KMS-11 (cell line): Measurements from ENCODE around the gene DDX27.
A peak's percentile ranks its signal among the peaks of the same experiment; 100 is the strongest.

ENCODE experiments used
- H2AFZ ChIP-seq: fragments of 200-600 bp; sonication (generic); 2 replicates; pipeline ENCODE4 v1.6.1; 2016; ENCODE audit warnings: antibody characterized with exemption, mixed run types, low read depth
- H3K27ac ChIP-seq: fragments of 200-600 bp; sonication (generic); 2 replicates; pipeline ENCODE4 v1.6.1; 2016; ENCODE audit warnings: mild to moderate bottlenecking, mixed run types
- H3K27me3 ChIP-seq: fragments of 200-600 bp; sonication (generic); 2 replicates; pipeline ENCODE4 v1.6.1; 2017; ENCODE audit warnings: mild to moderate bottlenecking, low read depth, mixed run types, moderate library complexity; ENCODE audit not compliant: insufficient read depth
- H3K36me3 ChIP-seq: fragments of 200-600 bp; sonication (generic); 2 replicates; pipeline ENCODE4 v1.6.1; 2017; ENCODE audit warnings: mild to moderate bottlenecking, mixed run types; ENCODE audit not compliant: insufficient read depth
- H3K4me1 ChIP-seq: fragments of 200-600 bp; sonication (generic); 2 replicates; pipeline ENCODE4 v1.6.1; 2016; ENCODE audit warnings: mild to moderate bottlenecking, low read depth, mixed run types; ENCODE audit not compliant: poor library complexity, severe bottlenecking
- H3K4me2 ChIP-seq: fragments of 200-600 bp; sonication (generic); 2 replicates; pipeline ENCODE4 v1.7.0; 2016; ENCODE audit warnings: mild to moderate bottlenecking, mixed run types
- H3K4me3 ChIP-seq: fragments of 200-600 bp; sonication (generic); IDR thresholded peaks from 2 replicates; pipeline ENCODE4 v1.6.1; 2017; ENCODE audit warnings: low read depth, low read length, mixed read lengths; ENCODE audit not compliant: insufficient read depth
- H3K79me2 ChIP-seq: fragments of 200-600 bp; sonication (generic); 2 replicates; pipeline ENCODE4 v1.6.1; 2016; ENCODE audit warnings: low read depth, mixed run types; ENCODE audit not compliant: insufficient read depth
- H3K9ac ChIP-seq: fragments of 200-600 bp; sonication (generic); 2 replicates; pipeline ENCODE4 v1.6.1; 2016; ENCODE audit warnings: mild to moderate bottlenecking, mixed run types
- H4K20me1 ChIP-seq: fragments of 200-600 bp; sonication (generic); 2 replicates; pipeline ENCODE4 v1.6.1; 2016; ENCODE audit warnings: mild to moderate bottlenecking, mixed run types; ENCODE audit not compliant: insufficient read depth
- TF ChIP-seq, protein P1 (sequence below): fragments of 200-600 bp; sonication (generic); conservative IDR thresholded peaks from 2 replicates; pipeline ENCODE4 v1.6.1; 2017; ENCODE audit warnings: low read depth, mild to moderate bottlenecking, antibody characterized with exemption, low read length, moderate library complexity, mixed read lengths

The DDX27 gene, protein sequence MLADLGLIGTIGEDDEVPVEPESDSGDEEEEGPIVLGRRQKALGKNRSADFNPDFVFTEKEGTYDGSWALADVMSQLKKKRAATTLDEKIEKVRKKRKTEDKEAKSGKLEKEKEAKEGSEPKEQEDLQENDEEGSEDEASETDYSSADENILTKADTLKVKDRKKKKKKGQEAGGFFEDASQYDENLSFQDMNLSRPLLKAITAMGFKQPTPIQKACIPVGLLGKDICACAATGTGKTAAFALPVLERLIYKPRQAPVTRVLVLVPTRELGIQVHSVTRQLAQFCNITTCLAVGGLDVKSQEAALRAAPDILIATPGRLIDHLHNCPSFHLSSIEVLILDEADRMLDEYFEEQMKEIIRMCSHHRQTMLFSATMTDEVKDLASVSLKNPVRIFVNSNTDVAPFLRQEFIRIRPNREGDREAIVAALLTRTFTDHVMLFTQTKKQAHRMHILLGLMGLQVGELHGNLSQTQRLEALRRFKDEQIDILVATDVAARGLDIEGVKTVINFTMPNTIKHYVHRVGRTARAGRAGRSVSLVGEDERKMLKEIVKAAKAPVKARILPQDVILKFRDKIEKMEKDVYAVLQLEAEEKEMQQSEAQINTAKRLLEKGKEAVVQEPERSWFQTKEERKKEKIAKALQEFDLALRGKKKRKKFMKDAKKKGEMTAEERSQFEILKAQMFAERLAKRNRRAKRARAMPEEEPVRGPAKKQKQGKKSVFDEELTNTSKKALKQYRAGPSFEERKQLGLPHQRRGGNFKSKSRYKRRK

DNA sequence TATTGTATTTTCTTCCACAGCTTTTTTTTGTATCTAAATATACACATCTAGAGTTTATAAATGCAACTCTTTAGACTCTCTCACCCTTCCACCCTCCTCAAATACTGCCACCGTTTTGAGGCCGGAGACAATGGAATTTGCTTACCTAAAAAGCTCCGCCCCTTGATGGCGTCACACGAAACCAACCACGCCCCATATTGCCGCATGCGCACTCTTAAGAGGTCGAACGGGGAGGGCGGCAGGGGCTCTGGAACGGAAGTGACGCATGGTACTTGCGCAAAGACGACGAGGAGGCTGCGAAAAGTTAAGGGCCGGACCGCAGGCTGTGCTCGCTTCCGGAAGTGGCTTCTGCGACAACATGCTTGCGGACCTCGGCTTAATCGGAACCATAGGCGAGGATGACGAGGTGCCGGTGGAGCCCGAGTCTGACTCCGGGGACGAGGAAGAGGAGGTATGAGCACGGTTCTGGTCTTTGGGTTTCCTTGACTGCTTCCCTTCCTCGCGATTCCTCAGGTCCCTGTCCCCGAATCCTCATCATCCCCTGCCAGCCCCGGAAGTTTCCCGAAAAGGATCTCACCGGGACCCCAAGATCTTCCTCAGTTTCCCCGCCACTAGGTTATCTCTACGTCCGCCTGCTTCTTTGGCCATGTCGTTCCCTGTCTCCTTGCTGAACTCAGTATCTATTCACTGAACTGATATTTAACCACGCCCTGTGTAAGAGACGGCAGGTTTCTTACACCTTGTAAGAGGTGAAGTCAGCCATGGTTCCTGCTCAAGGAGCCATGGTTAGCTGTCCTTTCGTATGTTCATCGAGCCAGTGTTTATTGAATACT lies at the start of gene DDX27:
Gene DDX27, plus strand, starts transcription at position 326 of the 833 bp plus-strand sequence. Its CDS starts 33 bp downstream, at position 359.
- no peaks in the 10 kb centered on the region for H3K27me3 ChIP-seq
- H3K36me3 ChIP-seq = peaks cover 8% of the 10 kb centered on the region; the same call in 1 of the 2 replicates
- H4K20me1 ChIP-seq = no peaks in the 10 kb centered on the region
- TF ChIP-seq, protein P1, sequence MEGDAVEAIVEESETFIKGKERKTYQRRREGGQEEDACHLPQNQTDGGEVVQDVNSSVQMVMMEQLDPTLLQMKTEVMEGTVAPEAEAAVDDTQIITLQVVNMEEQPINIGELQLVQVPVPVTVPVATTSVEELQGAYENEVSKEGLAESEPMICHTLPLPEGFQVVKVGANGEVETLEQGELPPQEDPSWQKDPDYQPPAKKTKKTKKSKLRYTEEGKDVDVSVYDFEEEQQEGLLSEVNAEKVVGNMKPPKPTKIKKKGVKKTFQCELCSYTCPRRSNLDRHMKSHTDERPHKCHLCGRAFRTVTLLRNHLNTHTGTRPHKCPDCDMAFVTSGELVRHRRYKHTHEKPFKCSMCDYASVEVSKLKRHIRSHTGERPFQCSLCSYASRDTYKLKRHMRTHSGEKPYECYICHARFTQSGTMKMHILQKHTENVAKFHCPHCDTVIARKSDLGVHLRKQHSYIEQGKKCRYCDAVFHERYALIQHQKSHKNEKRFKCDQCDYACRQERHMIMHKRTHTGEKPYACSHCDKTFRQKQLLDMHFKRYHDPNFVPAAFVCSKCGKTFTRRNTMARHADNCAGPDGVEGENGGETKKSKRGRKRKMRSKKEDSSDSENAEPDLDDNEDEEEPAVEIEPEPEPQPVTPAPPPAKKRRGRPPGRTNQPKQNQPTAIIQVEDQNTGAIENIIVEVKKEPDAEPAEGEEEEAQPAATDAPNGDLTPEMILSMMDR = no peak
- H3K4me1 ChIP-seq = peaks cover 23% of the 10 kb centered on the region
- peak within 1 kb of the TSS; percentile 79 for H2AFZ ChIP-seq
- H3K79me2 ChIP-seq = peaks cover 26% of the 10 kb centered on the region
- no peak within 1 kb of the TSS for H3K4me3 ChIP-seq
- H3K27ac ChIP-seq = peak within 1 kb of the TSS; percentile 49
- H3K9ac ChIP-seq = peak within 1 kb of the TSS; percentile 66; the same call in 1 of the 2 replicates
- peak within 1 kb of the TSS; percentile 71 for H3K4me2 ChIP-seq

DNA sequence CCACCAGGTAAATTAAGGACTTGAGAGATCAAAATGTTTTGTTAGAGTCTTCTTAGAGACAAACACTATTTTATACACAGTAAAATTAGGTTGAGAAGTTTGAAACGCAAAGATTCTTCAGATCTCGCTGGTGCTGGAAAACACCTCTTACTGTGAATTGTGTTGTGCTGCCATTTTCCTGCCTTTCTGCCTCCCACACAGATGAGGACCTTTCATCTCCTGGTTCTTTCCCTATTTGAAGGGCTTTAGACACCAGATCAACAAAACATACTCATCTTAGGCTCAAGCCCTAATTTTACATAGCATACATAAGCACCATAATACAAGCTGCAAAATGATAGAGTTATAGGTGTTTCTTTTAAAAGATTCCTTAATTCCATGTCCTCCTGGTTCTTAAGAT lies 49.7 kb upstream of the DDX27 start:
- no peak overlapping the region for H3K4me2 ChIP-seq

DNA sequence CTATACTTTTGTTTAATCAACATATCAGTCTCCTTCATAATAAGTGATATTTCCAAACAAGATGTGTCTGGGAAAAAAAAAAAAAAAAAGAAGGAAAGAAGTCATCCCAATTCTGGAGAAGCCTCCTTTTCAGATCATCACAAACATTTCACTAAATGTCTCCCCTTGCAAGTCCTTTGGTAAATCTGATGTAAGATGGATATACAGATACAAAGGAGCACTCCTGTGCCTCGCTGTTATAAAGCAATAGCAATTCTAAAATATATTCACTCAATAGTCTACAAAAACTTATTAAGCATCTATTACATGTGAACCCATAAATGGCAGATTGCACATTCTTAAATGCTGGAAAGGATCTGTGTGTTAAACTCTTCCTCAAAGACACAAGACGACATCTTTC lies 48.5 kb upstream of the DDX27 start:
- Histone ChIP-seq H4K20me1 (0 out of 2 replicates have a peak, but pooled peaks cover 3% of the 10 kb centered on the region), H3K27ac (no peak overlapping the region), H3K4me1 (peaks cover 35% of the 10 kb centered on the region), H3K36me3 (no peaks in the 10 kb centered on the region; the same call in 1 of the 2 replicates), H3K9ac (no peak overlapping the region), H3K79me2 (peaks cover 47% of the 10 kb centered on the region; the same call in 1 of the 2 replicates), H3K4me2 (no peak overlapping the region), H3K4me3 (no peak overlapping the region), H3K27me3 (no peaks in the 10 kb centered on the region), H2AFZ (no peak overlapping the region)
- TF ChIP-seq, protein P1 = no peak

More for the DNA sequence above, 49.7 kb upstream of the DDX27 start:
- Histone ChIP-seq H4K20me1 (0 out of 2 replicates have a peak, but pooled peaks cover 3% of the 10 kb centered on the region), H3K27ac (no peak overlapping the region), H3K27me3 (no peaks in the 10 kb centered on the region), H3K4me1 (peaks cover 35% of the 10 kb centered on the region), H3K9ac (no peak overlapping the region), H3K36me3 (no peaks in the 10 kb centered on the region; the same call in 1 of the 2 replicates), H3K4me3 (no peak overlapping the region), H3K79me2 (peaks cover 41% of the 10 kb centered on the region; the same call in 1 of the 2 replicates), H2AFZ (no peak overlapping the region)
- TF ChIP-seq, protein P1 = no peak

DNA sequence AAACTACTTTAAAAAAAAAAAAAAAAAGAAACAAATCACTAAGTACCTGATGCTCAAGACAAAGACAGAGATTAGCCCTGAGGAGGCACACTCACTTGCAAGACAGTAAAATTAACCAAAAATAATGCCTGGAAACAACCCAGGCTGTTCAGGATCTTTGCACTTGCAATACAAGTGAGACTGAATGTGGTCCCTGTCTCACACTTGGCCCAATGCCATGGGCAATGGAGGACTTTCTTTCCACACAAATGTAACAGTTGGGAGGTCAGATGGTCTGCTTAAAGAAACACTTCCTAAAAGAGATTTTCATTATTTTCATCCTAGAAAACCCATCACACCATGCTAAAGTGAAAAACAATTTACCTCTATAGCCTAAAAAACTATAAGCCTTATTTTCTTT lies 47.3 kb upstream of the DDX27 start:
- H3K79me2 ChIP-seq = peaks cover 56% of the 10 kb centered on the region; the same call in 1 of the 2 replicates
- no peaks in the 10 kb centered on the region for H3K27me3 ChIP-seq
- TF ChIP-seq, protein P1 = no peak
- no peak overlapping the region for H3K27ac ChIP-seq
- H2AFZ ChIP-seq = no peak overlapping the region
- 0 out of 2 replicates have a peak, but pooled peaks cover 3% of the 10 kb centered on the region for H4K20me1 ChIP-seq
- H3K9ac ChIP-seq = no peak overlapping the region
- H3K4me2 ChIP-seq = no peak overlapping the region
- H3K36me3 ChIP-seq = no peaks in the 10 kb centered on the region; the same call in 1 of the 2 replicates
- peaks cover 24% of the 10 kb centered on the region for H3K4me1 ChIP-seq
- H3K4me3 ChIP-seq = no peak overlapping the region
